Stimulated activated naive CD8-positive, alpha-beta T cell treated with anti-CD3 and anti-CD28 coated beads, Interleukin-15, Interleukin-2, amounts not matched to agents 100 U/mL and 50 U/mL, for 24 hours (primary cell): Measurements from ENCODE around the gene TDRD10.
"Not testable (repeated sequence)": the region's sequence is repeated elsewhere in the genome, so short reads cannot be mapped to it uniquely, and the experiment has no call there.

Source experiments
- ATAC-seq: fragments of 150-1000 bp; cut with Tn5 transposase; one replicate; pipeline ENCODE4 v1.10.0; 2021
- DNase-seq: peaks from one replicate; pipeline ENCODE4 v3.0.0; 2021

TDRD10 gene

GRCh38 chr1:154479764-154480421 lies 22.1 kb upstream of the TDRD10 start:
- ATAC-seq = peak; percentile 88
- DNase-seq = peak; percentile 57

GRCh38 chr1:154481053-154481452 lies 21.0 kb upstream of the TDRD10 start:
- DNase-seq (no peak), ATAC-seq (no peak)

- DNase-seq (no peak), ATAC-seq (no peak)
These were observed 17.8 kb upstream of the TDRD10 start for GRCh38 chr1:154483941-154484803.

- ATAC-seq = no peak
- no peak for DNase-seq
These were observed 16.9 kb upstream of the TDRD10 start for GRCh38 chr1:154485106-154485505.

- DNase-seq = no peak
- no peak for ATAC-seq
These were observed 16.0 kb upstream of the TDRD10 start for GRCh38 chr1:154485910-154486496.

- not testable (repeated sequence) for DNase-seq, ATAC-seq
These were observed 15.3 kb upstream of the TDRD10 start for GRCh38 chr1:154486756-154487155.

GRCh38 chr1:154488922-154489321 lies 13.1 kb upstream of the TDRD10 start:
- DNase-seq = no peak
- no peak for ATAC-seq

- DNase-seq (no peak), ATAC-seq (no peak)
These were observed 12.2 kb upstream of the TDRD10 start for GRCh38 chr1:154489695-154490274.

GRCh38 chr1:154490317-154490716 lies 11.7 kb upstream of the TDRD10 start:
- DNase-seq = no peak
- ATAC-seq = no peak

GRCh38 chr1:154492115-154492514 lies 9.9 kb upstream of the TDRD10 start:
- no peak for ATAC-seq
- DNase-seq = no peak

- DNase-seq (peak; percentile 14), ATAC-seq (no peak)
These were observed 8.7 kb upstream of the TDRD10 start for GRCh38 chr1:154493276-154493675.

GRCh38 chr1:154495496-154496273 lies 6.3 kb upstream of the TDRD10 start:
- ATAC-seq (no peak), DNase-seq (no peak)

GRCh38 chr1:154496383-154496782 lies 5.6 kb upstream of the TDRD10 start:
- ATAC-seq (no peak), DNase-seq (no peak)

- DNase-seq = no peak
- peak; percentile 50 for ATAC-seq
These were observed 4.8 kb upstream of the TDRD10 start for GRCh38 chr1:154497026-154497806.

- DNase-seq (no peak), ATAC-seq (peak; percentile 66)
These were observed 2.6 kb upstream of the TDRD10 start for GRCh38 chr1:154499446-154499845.

GRCh38 chr1:154500533-154500932 lies 1.5 kb upstream of the TDRD10 start:
- no peak for ATAC-seq

GRCh38 chr1:154501423-154502065 lies 475 bp upstream of the TDRD10 start:
- DNase-seq (no peak), ATAC-seq (no peak)

More at GRCh38 chr1:154500533-154500932, 1.5 kb upstream of the TDRD10 start:
- DNase-seq = no peak

GRCh38 chr1:154502744-154503115 lies 711 bp downstream of the TDRD10 start:
- no peak for ATAC-seq
- DNase-seq = peak; percentile 10

GRCh38 chr1:154503898-154504297 lies 1.9 kb downstream of the TDRD10 start:
- DNase-seq = no peak
- ATAC-seq = no peak

- DNase-seq (no peak), ATAC-seq (no peak)
These were observed 10.7 kb downstream of the TDRD10 start for GRCh38 chr1:154512760-154513159.
